Ovary (tissue), 9 donors: Measurements from ENCODE around the gene RAD23B. TPM values are rescaled to one million over a fixed set of nuclear protein-coding genes. Genes with fewer than 3 reads are reported as not detected.

Experiments
- DNase-seq, 5 donors: peaks; one replicate each; pipeline ENCODE4 v3.0.0-alpha.2; 2019 to 2020
- H3K27ac ChIP-seq, 2 donors: fragments of 200-600 bp; one replicate each; pipeline versions ENCODE4 v1.5.1 to v1.8.0; 2019 to 2022
- H3K27me3 ChIP-seq: fragments of 200-600 bp; one replicate; pipeline ENCODE4 v1.8.0; 2022
- H3K36me3 ChIP-seq: fragments of 200-600 bp; sonication (generic); one replicate; pipeline ENCODE4 v1.5.1; 2019
- H3K4me1 ChIP-seq: one replicate; pipeline ENCODE4 v1.8.1; 2013; ENCODE audit warnings: mild to moderate bottlenecking, moderate library complexity; ENCODE audit not compliant: insufficient read depth
- H3K4me3 ChIP-seq: fragments of 200-600 bp; sonication (generic); one replicate; pipeline ENCODE4 v1.5.1; 2017
- H3K9me3 ChIP-seq, 2 donors: fragments of 200-600 bp in 1 of 2; sonication (generic) in 1 of 2; one replicate each; pipeline versions ENCODE4 v1.5.1 to v1.8.1; 2013 to 2019; ENCODE audit warnings: mild to moderate bottlenecking in 1 of 2, moderate library complexity in 1 of 2
- EP300 ChIP-seq: sonication (generic); formaldehyde crosslinking; IDR thresholded peaks from one replicate; pipeline ENCODE4 v1.6.1; 2017; ENCODE audit warnings: antibody characterized with exemption
- POLR2A ChIP-seq: fragments of 450-650 bp; IDR thresholded peaks from one replicate; pipeline ENCODE4 v1.6.1; 2017; ENCODE audit warnings: antibody characterized with exemption, mild to moderate bottlenecking, moderate library complexity
- WGBS, 3 donors: extraction: QIAGEN DNeasy Blood & Tissue Kit in 1 of 3; methylation state at CpG; one replicate each; pipeline versions ENCODE4 v1.1.5 to v1.1.7; 2013 to 2017; 5-methylcytosine and 5-hydroxymethylcytosine counted together
- intact Hi-C, 4 donors: fragments of 100-400 bp; cut with DNase I; formaldehyde crosslinking; loops; one replicate each; pipeline versions ENCODE4 v1.11.0 to v1.15.1; 2022 to 2023
- polyA plus RNA-seq, 2 donors: library from polyadenylated mRNA; stranded (reverse); fragments of 200-250 nt in 1 of 2; fragments of 350-450 nt in 1 of 2; fragmentation: Illumina TruSeq in 1 of 2; extraction: RNeasy Lipid Tissue Mini Kit (QIAGEN cat#74804) in 1 of 2; gene quantifications; one replicate each; pipeline ENCODE4 v1.2.3, GENCODE V29; 2013 to 2014
- total RNA-seq, 7 donors: library from RNA; depleted of rRNA in 2 of 7; stranded (reverse); fragments of >200 nt in 2 of 7; fragmentation: NEBNext Ultra II Directional in 3 of 7; extraction: Animal tissue kit (Norgen Biotek cat#: 25700) in 3 of 7; gene quantifications; one replicate each; pipeline versions ENCODE4 v1.1.0 to v1.2.4, GENCODE V29; 2016 to 2023
- TF ChIP-seq, protein P1 (sequence below), 3 donors: fragments of 450-650 bp in 2 of 3; fragments of 200-600 bp in 1 of 3; IDR thresholded peaks; one replicate each; pipeline versions ENCODE4 v1.5.1 to v1.8.0; 2016 to 2022; ENCODE audit warnings: antibody characterized with exemption in 3 of 3, mild to moderate bottlenecking in 1 of 3
- donor health status: DM: no; HTN: no; CAD: no; lungs with moderate emphysema.
- donor health status: DM: no; HTN: no; CAD: no.
- donor health status: Bipolar disorder and iron deficiency.
- donor health status: DM: yes; HTN: yes; CAD: no.
- donor health status: DM: no; HTN: no; CAD: no.
- donor health status: DM: yes; HTN: yes; CAD: no.

RAD23B gene
- total and polyA plus RNA-seq, 9 donors: 42.8 to 101 (median 81.3) TPM

DNA sequence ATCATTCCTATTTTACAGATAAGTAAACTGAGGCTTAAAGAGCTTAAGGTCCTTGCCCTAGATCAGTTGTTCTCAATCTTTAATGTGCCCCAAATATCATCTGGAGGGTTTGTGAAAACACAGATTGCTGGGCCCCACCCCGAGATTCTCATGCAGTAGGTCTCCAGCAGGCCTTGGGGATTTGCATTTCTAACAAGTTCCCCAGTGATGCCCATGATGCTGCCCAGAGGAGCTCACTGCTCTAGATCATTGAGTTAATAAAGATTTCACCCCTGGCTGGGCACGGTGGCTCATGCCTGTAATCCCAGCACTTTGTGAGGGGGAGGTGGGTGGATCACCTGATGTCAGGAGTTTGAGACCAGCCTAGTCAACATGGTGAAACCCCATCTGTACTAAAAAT is 42.8 kb upstream of the RAD23B start:
- Histone ChIP-seq H3K4me1 (no peaks in the 10 kb centered on the region), H3K4me3 (no peak overlapping the region), H3K36me3 (no peaks in the 10 kb centered on the region), H3K27me3 (no peaks in the 10 kb centered on the region), H3K9me3 (no peaks in the 10 kb centered on the region), H3K27ac (no peak overlapping the region)
- no peak for DNase-seq
- WGBS, 3 donors: 83 to 96% (median 85%) methylated on average over 2 of the region's 2 CpGs
- intact Hi-C loops: no loop called here
- TF ChIP-seq, protein P1, sequence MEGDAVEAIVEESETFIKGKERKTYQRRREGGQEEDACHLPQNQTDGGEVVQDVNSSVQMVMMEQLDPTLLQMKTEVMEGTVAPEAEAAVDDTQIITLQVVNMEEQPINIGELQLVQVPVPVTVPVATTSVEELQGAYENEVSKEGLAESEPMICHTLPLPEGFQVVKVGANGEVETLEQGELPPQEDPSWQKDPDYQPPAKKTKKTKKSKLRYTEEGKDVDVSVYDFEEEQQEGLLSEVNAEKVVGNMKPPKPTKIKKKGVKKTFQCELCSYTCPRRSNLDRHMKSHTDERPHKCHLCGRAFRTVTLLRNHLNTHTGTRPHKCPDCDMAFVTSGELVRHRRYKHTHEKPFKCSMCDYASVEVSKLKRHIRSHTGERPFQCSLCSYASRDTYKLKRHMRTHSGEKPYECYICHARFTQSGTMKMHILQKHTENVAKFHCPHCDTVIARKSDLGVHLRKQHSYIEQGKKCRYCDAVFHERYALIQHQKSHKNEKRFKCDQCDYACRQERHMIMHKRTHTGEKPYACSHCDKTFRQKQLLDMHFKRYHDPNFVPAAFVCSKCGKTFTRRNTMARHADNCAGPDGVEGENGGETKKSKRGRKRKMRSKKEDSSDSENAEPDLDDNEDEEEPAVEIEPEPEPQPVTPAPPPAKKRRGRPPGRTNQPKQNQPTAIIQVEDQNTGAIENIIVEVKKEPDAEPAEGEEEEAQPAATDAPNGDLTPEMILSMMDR (IDR thresholded peaks at IDR 0.05): no peak
- no peak for TF ChIP-seq POLR2A
- TF ChIP-seq EP300: no peak

- WGBS, 3 donors: 54 to 77% (median 70%) methylated on average over 4 of the region's 4 CpGs
- no peak for DNase-seq
- Histone ChIP-seq H3K27me3 (no peaks in the 10 kb centered on the region), H3K36me3 (no peaks in the 10 kb centered on the region), H3K4me1 (no peaks in the 10 kb centered on the region), H3K4me3 (no peak overlapping the region), H3K27ac (no peak overlapping the region), H3K9me3 (no peaks in the 10 kb centered on the region)
- TF ChIP-seq, protein P1 (IDR thresholded peaks at IDR 0.05): no peak
- TF ChIP-seq POLR2A (no peak), EP300 (no peak)
- intact Hi-C loops: no loop called here
Observed at GRCh38 chr9:107242073-107243030, 40.7 kb upstream of the RAD23B start.

- Histone ChIP-seq H3K4me3 (no peak overlapping the region), H3K27ac (no peak overlapping the region), H3K27me3 (no peaks in the 10 kb centered on the region), H3K36me3 (no peaks in the 10 kb centered on the region), H3K9me3 (no peaks in the 10 kb centered on the region), H3K4me1 (no peaks in the 10 kb centered on the region)
- intact Hi-C loops: no loop called here
- 69 to 90% (median 78%) methylated on average over 5 of the region's 5 CpGs for WGBS, 3 donors
- DNase-seq: no peak
- TF ChIP-seq, protein P1 (IDR thresholded peaks at IDR 0.05): no peak
- TF ChIP-seq EP300 (no peak), POLR2A (no peak)
Observed at GRCh38 chr9:107243742-107244141, 39.3 kb upstream of the RAD23B start.

- no peak for DNase-seq
- Histone ChIP-seq H3K27ac (no peak overlapping the region), H3K27me3 (no peaks in the 10 kb centered on the region), H3K9me3 (no peaks in the 10 kb centered on the region), H3K4me3 (no peak overlapping the region), H3K36me3 (no peaks in the 10 kb centered on the region), H3K4me1 (no peaks in the 10 kb centered on the region)
- 96 to 98% (median 98%) methylated on average over 5 of the region's 5 CpGs for WGBS, 3 donors
- TF ChIP-seq POLR2A (no peak), EP300 (no peak)
- TF ChIP-seq, protein P1 (IDR thresholded peaks at IDR 0.05): no peak
- intact Hi-C loops: loop anchor here in 1 of 4 donors (5.0 kb wide), 1 partner anchor 91 kb away; no protein-coding TSS in a partner anchor
Observed at GRCh38 chr9:107246259-107247254, 36.5 kb upstream of the RAD23B start.
